Measurements from ENCODE around the gene ITGB1.

DNA sequence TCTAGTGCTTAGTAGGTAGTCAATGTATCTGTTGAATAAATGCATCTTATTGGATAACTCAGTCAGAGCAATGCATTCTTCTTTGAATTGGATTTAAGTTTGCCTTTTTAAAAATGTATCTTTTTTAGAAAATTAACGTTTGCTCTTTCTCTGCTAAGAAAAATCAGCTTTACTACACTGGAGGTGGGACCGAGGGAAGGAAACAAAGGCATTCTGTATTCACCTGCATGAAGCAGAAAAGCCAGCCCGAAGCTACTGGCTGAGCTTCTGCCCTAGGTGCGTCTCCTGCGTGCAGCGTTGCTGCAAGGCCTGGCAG is 22.2 kb upstream of the ITGB1 start:
- TF ChIP-seq, protein P1, sequence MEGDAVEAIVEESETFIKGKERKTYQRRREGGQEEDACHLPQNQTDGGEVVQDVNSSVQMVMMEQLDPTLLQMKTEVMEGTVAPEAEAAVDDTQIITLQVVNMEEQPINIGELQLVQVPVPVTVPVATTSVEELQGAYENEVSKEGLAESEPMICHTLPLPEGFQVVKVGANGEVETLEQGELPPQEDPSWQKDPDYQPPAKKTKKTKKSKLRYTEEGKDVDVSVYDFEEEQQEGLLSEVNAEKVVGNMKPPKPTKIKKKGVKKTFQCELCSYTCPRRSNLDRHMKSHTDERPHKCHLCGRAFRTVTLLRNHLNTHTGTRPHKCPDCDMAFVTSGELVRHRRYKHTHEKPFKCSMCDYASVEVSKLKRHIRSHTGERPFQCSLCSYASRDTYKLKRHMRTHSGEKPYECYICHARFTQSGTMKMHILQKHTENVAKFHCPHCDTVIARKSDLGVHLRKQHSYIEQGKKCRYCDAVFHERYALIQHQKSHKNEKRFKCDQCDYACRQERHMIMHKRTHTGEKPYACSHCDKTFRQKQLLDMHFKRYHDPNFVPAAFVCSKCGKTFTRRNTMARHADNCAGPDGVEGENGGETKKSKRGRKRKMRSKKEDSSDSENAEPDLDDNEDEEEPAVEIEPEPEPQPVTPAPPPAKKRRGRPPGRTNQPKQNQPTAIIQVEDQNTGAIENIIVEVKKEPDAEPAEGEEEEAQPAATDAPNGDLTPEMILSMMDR (IDR thresholded peaks at IDR 0.05) = no peak
- no peak for TF ChIP-seq POLR2A (IDR thresholded peaks at IDR 0.05)
